ENCODE results near the gene SETD1A. TPM values are rescaled to one million over a fixed set of nuclear protein-coding genes. Genes with fewer than 3 reads are reported as not detected.

The SETD1A gene
- total RNA-seq, 1 donor from 2014 or later = 23.4 TPM

DNA sequence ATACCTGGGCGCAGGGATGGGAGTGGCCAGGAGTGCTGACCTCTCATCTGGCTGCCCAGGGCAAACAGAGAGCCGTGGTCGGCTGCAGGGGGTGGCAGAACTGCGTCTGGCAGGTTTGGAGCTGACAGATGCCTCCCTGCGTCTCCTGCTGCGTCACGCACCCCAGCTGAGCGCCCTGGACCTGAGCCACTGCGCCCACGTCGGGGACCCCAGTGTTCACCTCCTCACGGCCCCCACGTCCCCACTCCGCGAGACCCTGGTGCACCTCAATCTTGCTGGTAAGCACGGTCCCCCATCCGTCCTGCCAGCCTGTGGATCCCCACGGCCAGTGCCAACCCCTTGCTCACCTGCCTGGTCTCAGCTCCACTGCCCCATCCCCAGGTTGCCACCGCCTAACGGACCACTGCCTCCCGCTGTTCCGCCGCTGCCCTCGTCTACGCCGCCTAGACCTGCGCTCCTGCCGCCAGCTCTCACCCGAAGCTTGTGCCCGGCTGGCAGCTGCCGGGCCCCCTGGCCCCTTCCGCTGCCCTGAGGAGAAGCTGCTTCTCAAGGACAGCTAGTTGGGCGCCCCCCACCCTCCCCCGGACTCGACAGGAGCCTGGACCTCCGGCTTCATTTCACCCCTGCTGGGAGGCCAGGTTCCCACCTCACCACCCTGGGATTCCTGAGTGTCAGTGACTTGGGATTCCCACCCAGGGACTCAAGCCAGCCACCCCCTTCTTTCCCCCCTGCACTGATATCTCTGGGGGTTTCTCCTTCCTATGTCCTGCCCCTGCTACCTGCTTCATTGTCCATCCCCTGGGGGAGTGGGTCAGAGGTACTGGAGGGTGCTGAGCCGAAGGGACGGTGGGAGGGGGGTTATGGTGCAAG lies 10.6 kb upstream of the SETD1A start:
- DNase-seq (ENCODE audit: low spot score) = no peak
- Mint-ChIP-seq H3K27ac (ENCODE audit: unreplicated experiment) (peak overlapping the region; percentile 83), H3K27me3 (ENCODE audit: unreplicated experiment) (peaks cover 15% of the 10 kb centered on the region), H3K4me1 (ENCODE audit: unreplicated experiment) (peaks cover 17% of the 10 kb centered on the region), H3K4me3 (ENCODE audit: unreplicated experiment) (peak overlapping the region; percentile 84), H3K9me3 (ENCODE audit: unreplicated experiment) (no peaks in the 10 kb centered on the region), H3K36me3 (ENCODE audit: low read depth, unreplicated experiment) (peaks cover 35% of the 10 kb centered on the region)
- TF ChIP-seq, protein P1, sequence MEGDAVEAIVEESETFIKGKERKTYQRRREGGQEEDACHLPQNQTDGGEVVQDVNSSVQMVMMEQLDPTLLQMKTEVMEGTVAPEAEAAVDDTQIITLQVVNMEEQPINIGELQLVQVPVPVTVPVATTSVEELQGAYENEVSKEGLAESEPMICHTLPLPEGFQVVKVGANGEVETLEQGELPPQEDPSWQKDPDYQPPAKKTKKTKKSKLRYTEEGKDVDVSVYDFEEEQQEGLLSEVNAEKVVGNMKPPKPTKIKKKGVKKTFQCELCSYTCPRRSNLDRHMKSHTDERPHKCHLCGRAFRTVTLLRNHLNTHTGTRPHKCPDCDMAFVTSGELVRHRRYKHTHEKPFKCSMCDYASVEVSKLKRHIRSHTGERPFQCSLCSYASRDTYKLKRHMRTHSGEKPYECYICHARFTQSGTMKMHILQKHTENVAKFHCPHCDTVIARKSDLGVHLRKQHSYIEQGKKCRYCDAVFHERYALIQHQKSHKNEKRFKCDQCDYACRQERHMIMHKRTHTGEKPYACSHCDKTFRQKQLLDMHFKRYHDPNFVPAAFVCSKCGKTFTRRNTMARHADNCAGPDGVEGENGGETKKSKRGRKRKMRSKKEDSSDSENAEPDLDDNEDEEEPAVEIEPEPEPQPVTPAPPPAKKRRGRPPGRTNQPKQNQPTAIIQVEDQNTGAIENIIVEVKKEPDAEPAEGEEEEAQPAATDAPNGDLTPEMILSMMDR (IDR thresholded peaks at IDR 0.05; ENCODE audit: unreplicated experiment) = no peak

DNA sequence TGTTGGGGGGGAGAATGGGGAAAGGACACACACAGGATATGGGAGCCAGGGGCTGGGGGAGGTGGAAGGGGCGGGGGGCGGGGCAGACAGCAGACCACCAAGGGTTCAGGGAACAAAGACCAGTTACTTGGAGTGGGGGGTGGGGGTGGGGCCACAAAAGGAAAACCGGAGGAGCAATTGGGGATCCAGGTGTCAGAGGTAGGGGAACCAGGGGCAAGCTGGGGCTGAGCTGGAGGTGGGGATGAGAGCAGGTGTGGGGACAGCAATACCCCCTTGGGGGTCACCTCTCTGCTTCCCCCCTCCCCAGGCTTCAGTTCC lies 10.1 kb upstream of the SETD1A start:
- H3K27ac Mint-ChIP-seq (ENCODE audit: unreplicated experiment) = peak overlapping the region; percentile 93
- no peaks in the 10 kb centered on the region for H3K9me3 Mint-ChIP-seq (ENCODE audit: unreplicated experiment)
- peaks cover 33% of the 10 kb centered on the region for H3K36me3 Mint-ChIP-seq (ENCODE audit: low read depth, unreplicated experiment)
- H3K4me1 Mint-ChIP-seq (ENCODE audit: unreplicated experiment) = peaks cover 17% of the 10 kb centered on the region
- no peak overlapping the region for H3K4me3 Mint-ChIP-seq (ENCODE audit: unreplicated experiment)
- peaks cover 15% of the 10 kb centered on the region for H3K27me3 Mint-ChIP-seq (ENCODE audit: unreplicated experiment)
- no peak for DNase-seq (ENCODE audit: low spot score)
- TF ChIP-seq, protein P1 (IDR thresholded peaks at IDR 0.05; ENCODE audit: unreplicated experiment) = no peak

DNA sequence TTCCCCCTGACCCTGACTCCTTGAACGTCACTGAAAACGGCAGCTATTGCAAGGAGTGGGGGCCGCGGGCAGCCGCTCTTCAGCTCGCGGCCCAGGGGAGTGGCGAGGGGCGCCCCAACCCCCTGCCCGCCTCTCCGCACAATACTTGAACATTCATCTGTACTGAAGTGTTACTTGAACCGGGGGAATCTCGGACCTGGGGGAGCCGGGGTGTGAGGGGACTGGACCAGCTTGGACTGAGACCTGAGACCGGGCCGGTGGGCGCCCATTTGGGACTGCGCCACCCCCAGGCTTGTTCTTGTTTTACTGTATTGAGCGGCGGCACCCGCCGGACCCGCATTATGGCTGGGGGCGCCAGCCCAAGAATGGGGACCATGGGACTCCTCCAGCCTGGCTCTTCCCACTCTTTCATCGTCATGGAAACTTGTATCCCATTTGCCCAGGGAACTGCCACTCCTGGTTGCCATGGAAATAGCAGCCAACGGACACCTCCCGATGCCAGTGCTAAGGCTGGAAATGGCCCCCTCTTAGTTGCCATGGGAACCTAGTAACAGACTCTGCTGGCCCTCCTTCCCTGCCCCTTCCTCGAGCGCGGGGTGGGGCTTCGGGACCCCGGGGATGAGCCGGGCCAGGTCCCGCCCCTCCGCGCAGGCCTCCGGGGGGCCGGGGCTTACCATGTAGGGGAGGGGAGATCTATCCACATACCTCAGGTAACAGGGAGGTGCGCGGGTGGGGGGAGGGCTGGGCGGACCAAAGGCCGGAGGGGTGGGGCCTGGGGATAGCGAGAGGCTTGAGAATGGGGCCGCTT lies 9.5 kb upstream of the SETD1A start:
- peak overlapping the region; percentile 85 for H3K4me3 Mint-ChIP-seq (ENCODE audit: unreplicated experiment)
- no peaks in the 10 kb centered on the region for H3K9me3 Mint-ChIP-seq (ENCODE audit: unreplicated experiment)
- peaks cover 17% of the 10 kb centered on the region for H3K4me1 Mint-ChIP-seq (ENCODE audit: unreplicated experiment)
- peak overlapping the region; percentile 93 for H3K27ac Mint-ChIP-seq (ENCODE audit: unreplicated experiment)
- peak; percentile 97 for DNase-seq (ENCODE audit: low spot score)
- TF ChIP-seq, protein P1 (IDR thresholded peaks at IDR 0.05; ENCODE audit: unreplicated experiment) = peak; percentile 15
- H3K36me3 Mint-ChIP-seq (ENCODE audit: low read depth, unreplicated experiment) = peaks cover 28% of the 10 kb centered on the region
- H3K27me3 Mint-ChIP-seq (ENCODE audit: unreplicated experiment) = peaks cover 14% of the 10 kb centered on the region

DNA sequence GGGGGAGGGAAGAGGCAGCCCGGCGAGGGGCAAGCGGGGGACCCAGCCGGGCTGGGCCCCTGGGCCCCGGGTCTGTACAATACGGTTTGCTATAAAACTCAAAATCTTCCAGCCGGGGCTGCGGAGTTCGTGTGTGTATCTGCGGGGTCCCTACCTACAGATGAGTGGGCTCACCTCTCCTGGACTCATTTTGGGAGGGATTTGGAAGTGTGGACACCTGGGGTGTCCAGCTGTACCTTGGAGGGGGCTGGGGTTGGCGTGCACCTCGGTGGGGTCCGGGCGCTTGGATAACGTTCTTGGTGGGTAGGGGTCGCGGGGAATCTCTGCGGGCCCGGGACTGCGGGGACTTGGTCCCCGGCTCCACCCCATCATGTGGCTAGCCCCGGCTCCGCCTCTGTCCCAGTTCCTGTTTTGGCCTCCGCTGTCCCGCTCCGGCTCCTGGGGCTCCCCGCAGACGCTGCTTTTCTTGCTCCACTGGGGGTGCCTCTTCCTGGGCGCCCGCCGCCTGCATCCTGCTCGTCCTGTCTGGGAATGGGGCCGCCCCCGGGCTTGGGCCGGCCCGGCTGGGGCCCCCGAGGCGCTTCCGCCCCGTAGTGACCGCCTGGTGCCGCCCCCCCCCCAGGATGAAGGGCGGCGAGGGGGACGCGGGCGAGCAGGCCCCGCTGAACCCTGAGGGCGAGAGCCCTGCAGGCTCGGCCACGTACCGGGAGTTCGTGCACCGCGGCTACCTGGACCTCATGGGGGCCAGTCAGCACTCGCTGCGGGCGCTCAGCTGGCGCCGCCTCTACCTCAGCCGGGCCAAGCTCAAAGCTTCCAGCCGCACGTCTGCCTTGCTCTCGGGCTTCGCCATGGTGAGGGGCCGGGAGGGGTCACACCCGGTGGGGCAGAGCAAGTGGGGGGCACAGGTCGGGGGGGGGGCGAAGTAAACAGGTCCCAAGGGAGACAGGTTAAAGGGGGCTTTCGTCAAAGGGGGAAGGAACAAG lies 8.6 kb upstream of the SETD1A start, which contains the start of gene ORAI3:
Gene ORAI3, plus strand, starts transcription at position 402 of the 983 bp plus-strand sequence. Its CDS starts 222 bp downstream, at position 624.
- Mint-ChIP-seq H3K9me3 (ENCODE audit: unreplicated experiment) (no peaks in the 10 kb centered on the region), H3K4me3 (ENCODE audit: unreplicated experiment) (peak within 1 kb of the TSS; percentile 97), H3K27me3 (ENCODE audit: unreplicated experiment) (peaks cover 12% of the 10 kb centered on the region), H3K27ac (ENCODE audit: unreplicated experiment) (peak within 1 kb of the TSS; percentile 94), H3K36me3 (ENCODE audit: low read depth, unreplicated experiment) (peaks cover 24% of the 10 kb centered on the region), H3K4me1 (ENCODE audit: unreplicated experiment) (peaks cover 17% of the 10 kb centered on the region)
- DNase-seq (ENCODE audit: low spot score) = peak; percentile 74
- TF ChIP-seq, protein P1 (IDR thresholded peaks at IDR 0.05; ENCODE audit: unreplicated experiment) = no peak

Measured in endothelial cell (in vitro differentiated cells).